Natural killer cell (primary cell): ENCODE results near the gene APC2. TPM values are rescaled to one million over a fixed set of nuclear protein-coding genes. Genes with fewer than 3 reads are reported as not detected.
A peak's percentile ranks its signal among the peaks of the same experiment; 100 is the strongest.

Experiments used
- ATAC-seq, 3 donors: fragments of 150-1000 bp in 2 of 3; fragments of 200-7000 bp in 1 of 3; cut with Tn5 transposase; 1 replicate in 1 of 3; 2 replicates in 2 of 3; pipeline ENCODE4 v1.10.0; 2021; ENCODE audit warnings: mild to moderate bottlenecking in 2 of 3, moderate library complexity in 2 of 3
- DNase-seq, 2 donors: peaks; one replicate each; pipeline versions ENCODE4 v3.0.0 to v3.0.0-alpha.2; 2013 to 2021; ENCODE audit warnings: mixed read lengths in 1 of 2
- H3K27ac ChIP-seq: one replicate; pipeline ENCODE4 v1.5.1; 2013; ENCODE audit warnings: mild to moderate bottlenecking, low read length
- H3K27me3 ChIP-seq: one replicate; pipeline ENCODE4 v1.6.1; 2013; ENCODE audit warnings: low read length; ENCODE audit not compliant: control insufficient read depth, insufficient read depth
- H3K36me3 ChIP-seq: one replicate; pipeline ENCODE4 v1.6.1; 2013; ENCODE audit warnings: low read length; ENCODE audit not compliant: control insufficient read depth, insufficient read depth
- H3K4me1 ChIP-seq: one replicate; pipeline ENCODE4 v1.6.1; 2013; ENCODE audit warnings: low read length; ENCODE audit not compliant: control insufficient read depth, insufficient read depth
- H3K4me3 ChIP-seq: one replicate; pipeline ENCODE4 v1.5.1; 2013; ENCODE audit warnings: low read length
- H3K9me3 ChIP-seq: one replicate; pipeline ENCODE4 v1.6.1; 2013; ENCODE audit warnings: low read length; ENCODE audit not compliant: control insufficient read depth, insufficient read depth
- H3K27ac Mint-ChIP-seq, 2 donors: one replicate each; pipeline ENCODE4 v1.8.0; 2022; ENCODE audit warnings: mild to moderate bottlenecking in 2 of 2, mixed read lengths in 2 of 2, moderate library complexity in 1 of 2
- H3K27me3 Mint-ChIP-seq, 2 donors: one replicate each; pipeline ENCODE4 v1.8.0; 2022; ENCODE audit warnings: low read depth in 2 of 2, mixed read lengths in 2 of 2
- H3K36me3 Mint-ChIP-seq: one replicate; pipeline ENCODE4 v1.8.0; 2022; ENCODE audit warnings: mixed read lengths
- H3K4me1 Mint-ChIP-seq, 2 donors: one replicate each; pipeline ENCODE4 v1.8.0; 2022; ENCODE audit warnings: mixed read lengths in 2 of 2
- H3K4me3 Mint-ChIP-seq: one replicate; pipeline ENCODE4 v1.8.0; 2022; ENCODE audit warnings: mild to moderate bottlenecking, moderate library complexity, mixed read lengths
- H3K9me3 Mint-ChIP-seq, 2 donors: one replicate each; pipeline ENCODE4 v1.8.0; 2022; ENCODE audit warnings: mixed read lengths in 2 of 2
- WGBS: methylation state at CpG from one replicate; pipeline ENCODE4 v1.1.7; 2013; ENCODE audit warnings: missing lambda C conversion rate; ENCODE audit not compliant: insufficient coverage; 5-methylcytosine and 5-hydroxymethylcytosine counted together
- intact Hi-C: fragments of 100-400 bp; cut with micrococcal nuclease; formaldehyde crosslinking; loops from one replicate; pipeline ENCODE4 v1.14.2; 2022
- total RNA-seq, 4 donors: library from RNA; stranded (reverse); fragments of 120-200 nt in 1 of 4; gene quantifications; one replicate each; pipeline versions ENCODE4 v1.2.3 to v1.2.4, GENCODE V29; 2013 to 2022
- TF ChIP-seq, protein P1 (sequence below): fragments of 200-600 bp; IDR thresholded peaks from one replicate; pipeline ENCODE4 v1.8.0; 2022; ENCODE audit warnings: antibody characterized with exemption

APC2 gene
- total RNA-seq, 3 donors from 2014 or later (not counting 1 experiment from before 2014, with no cell fraction given), result 0.14 to 0.58 (median 0.27) TPM

DNA sequence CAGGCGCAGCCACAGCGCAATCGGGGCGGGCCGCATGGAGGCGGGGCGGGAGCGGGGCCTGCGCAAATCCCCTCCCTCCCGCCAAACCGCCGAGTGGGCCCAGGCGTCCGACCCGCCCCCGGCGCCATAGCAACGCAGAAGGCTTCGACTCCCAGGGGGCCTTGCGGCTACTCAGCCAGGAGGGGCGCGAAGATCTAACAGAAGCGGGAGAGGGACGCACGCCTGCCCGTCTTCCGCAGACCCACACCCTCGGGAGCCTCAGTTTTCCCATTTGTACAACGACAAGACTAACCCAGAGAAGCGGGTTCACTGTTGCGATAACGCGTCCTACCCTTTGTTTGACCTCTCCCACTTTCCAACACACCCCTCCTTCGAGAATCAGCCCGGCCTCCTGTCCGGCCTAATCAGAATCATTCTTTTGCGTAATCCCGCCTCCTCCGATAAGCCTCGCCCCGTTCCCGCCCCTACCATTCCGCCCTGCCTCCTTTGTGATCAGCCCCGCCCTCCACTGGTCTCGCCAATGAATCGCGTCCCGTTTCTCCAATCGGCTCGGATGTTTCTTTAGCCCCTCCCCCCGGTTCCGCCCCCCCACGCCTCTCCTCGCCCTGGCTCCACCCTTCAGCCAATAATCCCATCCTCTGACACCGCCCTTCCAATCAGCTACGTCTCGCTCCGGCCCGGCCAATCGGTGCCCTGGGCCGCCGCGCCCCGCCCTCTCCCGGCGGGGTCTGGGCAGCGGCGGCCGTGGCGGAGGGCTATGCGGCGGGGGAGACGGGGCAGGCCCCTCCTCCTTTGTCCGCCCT, 40.6 kb downstream of the APC2 start, which contains the start of gene PCSK4:
PCSK4 (minus strand) TSS at position 40 of the 803 bp plus-strand sequence; CDS start at position 36, 4 bp downstream.
- H3K4me1 ChIP-seq, result peaks cover 18% of the 10 kb centered on the region
- no peaks in the 10 kb centered on the region for H3K27me3 ChIP-seq
- peak within 1 kb of the TSS; percentile 56 for H3K4me3 ChIP-seq
- peak within 1 kb of the TSS; percentile 68 for H3K27ac ChIP-seq
- DNase-seq (peak; percentile 97 to 99), ATAC-seq (peak; percentile 83 to 92 (median 84))
- peak within 1 kb of the TSS; percentile 80 for H3K27ac Mint-ChIP-seq
- H3K9me3 Mint-ChIP-seq, result no peaks in the 10 kb centered on the region
- under 1% methylated on average over 74 of the region's 74 CpGs for WGBS
- no peaks in the 10 kb centered on the region for H3K27me3 Mint-ChIP-seq
- TF ChIP-seq, protein P1, sequence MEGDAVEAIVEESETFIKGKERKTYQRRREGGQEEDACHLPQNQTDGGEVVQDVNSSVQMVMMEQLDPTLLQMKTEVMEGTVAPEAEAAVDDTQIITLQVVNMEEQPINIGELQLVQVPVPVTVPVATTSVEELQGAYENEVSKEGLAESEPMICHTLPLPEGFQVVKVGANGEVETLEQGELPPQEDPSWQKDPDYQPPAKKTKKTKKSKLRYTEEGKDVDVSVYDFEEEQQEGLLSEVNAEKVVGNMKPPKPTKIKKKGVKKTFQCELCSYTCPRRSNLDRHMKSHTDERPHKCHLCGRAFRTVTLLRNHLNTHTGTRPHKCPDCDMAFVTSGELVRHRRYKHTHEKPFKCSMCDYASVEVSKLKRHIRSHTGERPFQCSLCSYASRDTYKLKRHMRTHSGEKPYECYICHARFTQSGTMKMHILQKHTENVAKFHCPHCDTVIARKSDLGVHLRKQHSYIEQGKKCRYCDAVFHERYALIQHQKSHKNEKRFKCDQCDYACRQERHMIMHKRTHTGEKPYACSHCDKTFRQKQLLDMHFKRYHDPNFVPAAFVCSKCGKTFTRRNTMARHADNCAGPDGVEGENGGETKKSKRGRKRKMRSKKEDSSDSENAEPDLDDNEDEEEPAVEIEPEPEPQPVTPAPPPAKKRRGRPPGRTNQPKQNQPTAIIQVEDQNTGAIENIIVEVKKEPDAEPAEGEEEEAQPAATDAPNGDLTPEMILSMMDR, result no peak
- peak within 1 kb of the TSS; percentile 87 for H3K4me3 Mint-ChIP-seq
- intact Hi-C loops, result loop anchor here (1.0 to 10.0 kb wide), 3 partner anchors 11 to 216 kb away; partner anchors contain the start of genes C19orf25 and FAM174C
- H3K9me3 ChIP-seq, result no peaks in the 10 kb centered on the region
- peaks cover 17 to 18% of the 10 kb centered on the region in 2 donors for H3K4me1 Mint-ChIP-seq
- H3K36me3 Mint-ChIP-seq, result no peaks in the 10 kb centered on the region
- no peaks in the 10 kb centered on the region for H3K36me3 ChIP-seq

DNA sequence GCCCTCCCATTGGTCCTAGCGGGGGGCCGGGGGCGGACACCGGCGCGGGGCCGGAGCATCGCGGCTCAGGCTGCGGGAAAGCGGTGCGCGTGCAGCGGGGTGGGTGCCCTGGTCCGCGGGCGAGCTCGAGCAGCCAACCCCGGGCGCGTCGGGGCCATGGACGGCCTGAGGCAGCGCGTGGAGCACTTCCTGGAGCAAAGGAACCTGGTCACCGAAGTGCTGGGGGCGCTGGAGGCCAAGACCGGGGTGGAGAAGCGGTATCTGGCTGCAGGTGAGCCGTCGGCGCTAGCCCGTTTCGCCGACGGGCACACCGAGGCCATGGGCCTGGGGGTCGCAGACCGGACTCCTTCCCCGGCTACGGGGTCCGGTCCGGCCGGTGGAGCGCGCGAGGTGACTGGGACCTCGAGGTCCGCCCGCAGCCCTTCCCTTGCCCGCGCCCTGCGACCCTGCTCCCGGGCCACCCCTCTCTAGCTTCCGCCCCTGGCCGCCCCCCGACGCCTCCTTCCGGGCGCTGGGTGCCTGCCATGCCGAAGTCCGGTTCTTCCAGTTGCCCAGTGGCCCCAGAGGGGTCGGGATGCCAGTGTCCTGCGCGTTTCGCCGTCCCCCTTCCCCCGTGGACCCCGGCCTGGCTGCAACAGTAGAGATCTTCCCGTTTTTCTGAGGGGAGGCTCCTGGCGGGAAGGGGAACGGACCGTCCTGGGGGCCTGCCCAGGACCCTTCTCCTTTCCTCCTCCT, 41.4 kb downstream of the APC2 start, which contains the start of gene REEP6:
REEP6 (plus strand) TSS at position 68 of the 735 bp plus-strand sequence; CDS start at position 157, 89 bp downstream.
- no peaks in the 10 kb centered on the region for H3K27me3 ChIP-seq
- Mint-ChIP-seq H3K27ac (peak within 1 kb of the TSS; percentile 80), H3K27me3 (no peaks in the 10 kb centered on the region), H3K4me1 (peaks cover 17 to 18% of the 10 kb centered on the region in 2 donors), H3K4me3 (peak within 1 kb of the TSS; percentile 87), H3K36me3 (no peaks in the 10 kb centered on the region), H3K9me3 (no peaks in the 10 kb centered on the region)
- peak within 1 kb of the TSS; percentile 56 for H3K4me3 ChIP-seq
- H3K27ac ChIP-seq, result peak within 1 kb of the TSS; percentile 68
- 4% methylated on average over 73 of the region's 73 CpGs for WGBS
- ATAC-seq (no peak), DNase-seq (peak in 1 of 2 donors; percentile 17)
- TF ChIP-seq, protein P1, result no peak
- H3K36me3 ChIP-seq, result no peaks in the 10 kb centered on the region
- intact Hi-C loops, result loop anchor here (10.0 kb wide), 1 partner anchor 216 kb away; the partner anchor contains the start of gene FAM174C
- H3K9me3 ChIP-seq, result no peaks in the 10 kb centered on the region
- peaks cover 18% of the 10 kb centered on the region for H3K4me1 ChIP-seq

DNA sequence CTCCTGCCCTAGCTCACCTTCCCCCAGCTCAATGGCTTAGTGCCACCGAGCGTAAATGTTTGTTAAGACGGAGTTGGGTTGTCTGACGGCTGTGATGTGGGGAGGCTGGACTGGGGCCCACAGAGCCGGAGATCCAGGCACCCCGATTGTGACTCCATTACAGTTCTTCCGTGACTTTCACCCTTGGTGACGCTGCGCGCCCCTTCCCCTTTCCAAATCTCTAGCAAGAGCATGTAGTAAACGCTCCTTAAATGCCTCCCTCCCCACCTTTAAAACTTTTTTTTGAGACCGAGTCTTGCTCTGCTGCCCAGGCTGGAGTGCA, 41.9 kb downstream of the APC2 start:
- Histone ChIP-seq H3K4me1 (peaks cover 18% of the 10 kb centered on the region), H3K4me3 (no peak overlapping the region), H3K27me3 (no peaks in the 10 kb centered on the region), H3K27ac (no peak overlapping the region), H3K36me3 (no peaks in the 10 kb centered on the region), H3K9me3 (no peaks in the 10 kb centered on the region)
- Mint-ChIP-seq H3K27me3 (no peaks in the 10 kb centered on the region), H3K4me1 (peaks cover 17 to 18% of the 10 kb centered on the region in 2 donors), H3K27ac (peak overlapping the region in 1 of 2 donors; percentile 58), H3K36me3 (no peaks in the 10 kb centered on the region), H3K4me3 (peak overlapping the region; percentile 74), H3K9me3 (no peaks in the 10 kb centered on the region)
- DNase-seq (peak in 1 of 2 donors; percentile 16), ATAC-seq (no peak)
- WGBS, result 78% methylated on average over 10 of the region's 12 CpGs
- intact Hi-C loops, result loop anchor here (10.0 kb wide), 1 partner anchor 217 kb away; the partner anchor contains the start of gene FAM174C
- TF ChIP-seq, protein P1, result no peak
